Ascending aorta (tissue), 2 donors: Measurements from ENCODE around the gene ADAT1. TPM values are rescaled to one million over a fixed set of nuclear protein-coding genes. Genes with fewer than 3 reads are reported as not detected.

Source experiments
- DNase-seq, 2 donors: peaks; one replicate each; pipeline ENCODE4 v3.0.0-alpha.2; 2019; ENCODE audit warnings: low spot score in 2 of 2
- H3K27ac ChIP-seq, 2 donors: fragments of 200-600 bp; sonication (generic); one replicate each; pipeline ENCODE4 v1.5.1; 2016 to 2017; ENCODE audit warnings: mild to moderate bottlenecking in 1 of 2
- H3K27me3 ChIP-seq: fragments of 200-600 bp; sonication (generic); one replicate; pipeline ENCODE4 v1.5.1; 2017
- H3K36me3 ChIP-seq, 2 donors: fragments of 200-600 bp; sonication (generic); one replicate each; pipeline ENCODE4 v1.5.1; 2016
- H3K4me1 ChIP-seq, 2 donors: fragments of 200-600 bp; sonication (generic); one replicate each; pipeline ENCODE4 v1.5.1; 2016 to 2017; ENCODE audit warnings: mild to moderate bottlenecking in 1 of 2
- H3K4me3 ChIP-seq, 2 donors: fragments of 200-600 bp; sonication (generic); one replicate each; pipeline ENCODE4 v1.5.1; 2016 to 2017; ENCODE audit warnings: mild to moderate bottlenecking in 1 of 2
- H3K9me3 ChIP-seq, 2 donors: fragments of 200-600 bp; sonication (generic); one replicate each; pipeline ENCODE4 v1.5.1; 2016
- intact Hi-C: fragments of 100-400 bp; cut with DNase I; formaldehyde crosslinking; loops from one replicate; pipeline ENCODE4 v1.15.1; 2023
- total RNA-seq: library from RNA; depleted of rRNA; stranded (reverse); fragments of >200 nt; gene quantifications from one replicate; pipeline ENCODE4 v1.1.0, GENCODE V29; 2016
- TF ChIP-seq, protein P1 (sequence below), 3 experiments: fragments of 200-600 bp in 2 of 3; fragments of 450-650 bp in 1 of 3; sonication (generic) in 2 of 3; IDR thresholded peaks; one replicate each; pipeline ENCODE4 v1.5.1; 2016 to 2019; ENCODE audit warnings: antibody characterized with exemption in 3 of 3, mild to moderate bottlenecking in 1 of 3, moderate library complexity in 1 of 3

The ADAT1 gene, protein sequence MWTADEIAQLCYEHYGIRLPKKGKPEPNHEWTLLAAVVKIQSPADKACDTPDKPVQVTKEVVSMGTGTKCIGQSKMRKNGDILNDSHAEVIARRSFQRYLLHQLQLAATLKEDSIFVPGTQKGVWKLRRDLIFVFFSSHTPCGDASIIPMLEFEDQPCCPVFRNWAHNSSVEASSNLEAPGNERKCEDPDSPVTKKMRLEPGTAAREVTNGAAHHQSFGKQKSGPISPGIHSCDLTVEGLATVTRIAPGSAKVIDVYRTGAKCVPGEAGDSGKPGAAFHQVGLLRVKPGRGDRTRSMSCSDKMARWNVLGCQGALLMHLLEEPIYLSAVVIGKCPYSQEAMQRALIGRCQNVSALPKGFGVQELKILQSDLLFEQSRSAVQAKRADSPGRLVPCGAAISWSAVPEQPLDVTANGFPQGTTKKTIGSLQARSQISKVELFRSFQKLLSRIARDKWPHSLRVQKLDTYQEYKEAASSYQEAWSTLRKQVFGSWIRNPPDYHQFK
- 21.2 TPM for total RNA-seq

DNA sequence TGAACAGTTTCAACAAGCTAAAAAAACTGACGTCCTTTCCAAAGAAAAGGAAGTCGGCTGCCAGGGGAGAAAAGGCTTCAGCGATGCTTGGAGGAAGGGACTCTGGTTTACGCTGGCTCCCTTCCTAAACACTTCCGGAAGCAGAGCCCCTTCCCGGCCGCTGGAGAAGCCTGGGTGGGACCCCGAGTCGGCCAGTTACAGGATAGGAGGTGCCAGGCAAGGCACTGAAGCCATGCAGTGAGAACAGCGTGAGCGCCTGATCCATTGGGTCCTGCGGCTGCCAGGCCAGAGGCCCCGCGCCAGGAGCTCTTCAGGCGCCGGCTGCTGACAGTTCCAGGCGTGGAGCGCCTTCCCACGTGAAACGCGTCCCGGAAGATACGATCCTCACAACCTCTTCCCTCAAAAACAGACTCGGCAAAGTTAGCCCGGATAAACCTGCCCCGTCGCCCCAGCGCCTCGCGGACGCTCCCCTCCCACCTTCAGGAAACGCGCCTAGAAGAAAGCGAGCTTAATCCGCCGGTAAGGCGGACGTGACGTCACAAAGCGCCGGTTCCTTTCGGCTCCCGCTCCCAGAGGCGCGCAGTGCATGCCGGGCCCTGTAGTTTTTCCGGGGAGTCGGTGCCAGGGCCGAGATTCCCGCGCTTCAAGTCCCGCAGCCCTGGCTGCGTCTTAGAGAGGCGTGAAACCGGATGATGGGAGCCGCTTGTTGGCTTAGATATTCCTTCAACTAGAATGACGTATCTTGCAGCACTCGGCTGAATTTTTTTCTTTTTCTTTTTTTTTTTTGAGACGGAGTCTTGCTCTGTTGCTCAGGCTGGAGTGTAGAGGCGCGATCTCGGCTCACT is at the start of gene ADAT1:
ADAT1 (minus strand) TSS at position 521 of the 845 bp plus-strand sequence. CDS start 2,482 bp downstream, outside the sequence.
- Histone ChIP-seq H3K4me3 (peak within 1 kb of the TSS; percentile 67 to 75), H3K9me3 (no peaks in the 10 kb centered on the region), H3K36me3 (peaks cover 27 to 44% of the 10 kb centered on the region in 2 donors), H3K27me3 (no peaks in the 10 kb centered on the region), H3K4me1 (peaks cover 0 to 27% of the 10 kb centered on the region in 2 donors), H3K27ac (peak within 1 kb of the TSS; percentile 91 to 95)
- TF ChIP-seq, protein P1, sequence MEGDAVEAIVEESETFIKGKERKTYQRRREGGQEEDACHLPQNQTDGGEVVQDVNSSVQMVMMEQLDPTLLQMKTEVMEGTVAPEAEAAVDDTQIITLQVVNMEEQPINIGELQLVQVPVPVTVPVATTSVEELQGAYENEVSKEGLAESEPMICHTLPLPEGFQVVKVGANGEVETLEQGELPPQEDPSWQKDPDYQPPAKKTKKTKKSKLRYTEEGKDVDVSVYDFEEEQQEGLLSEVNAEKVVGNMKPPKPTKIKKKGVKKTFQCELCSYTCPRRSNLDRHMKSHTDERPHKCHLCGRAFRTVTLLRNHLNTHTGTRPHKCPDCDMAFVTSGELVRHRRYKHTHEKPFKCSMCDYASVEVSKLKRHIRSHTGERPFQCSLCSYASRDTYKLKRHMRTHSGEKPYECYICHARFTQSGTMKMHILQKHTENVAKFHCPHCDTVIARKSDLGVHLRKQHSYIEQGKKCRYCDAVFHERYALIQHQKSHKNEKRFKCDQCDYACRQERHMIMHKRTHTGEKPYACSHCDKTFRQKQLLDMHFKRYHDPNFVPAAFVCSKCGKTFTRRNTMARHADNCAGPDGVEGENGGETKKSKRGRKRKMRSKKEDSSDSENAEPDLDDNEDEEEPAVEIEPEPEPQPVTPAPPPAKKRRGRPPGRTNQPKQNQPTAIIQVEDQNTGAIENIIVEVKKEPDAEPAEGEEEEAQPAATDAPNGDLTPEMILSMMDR (IDR thresholded peaks at IDR 0.05), result no peak
- DNase-seq, result peak; percentile 97 to 100
- intact Hi-C loops, result loop anchor here (1.0 to 10.0 kb wide), 8 partner anchors 24 to 638 kb away; partner anchors contain the start of genes GABARAPL2, KARS1, TERF2IP and TMEM170A

DNA sequence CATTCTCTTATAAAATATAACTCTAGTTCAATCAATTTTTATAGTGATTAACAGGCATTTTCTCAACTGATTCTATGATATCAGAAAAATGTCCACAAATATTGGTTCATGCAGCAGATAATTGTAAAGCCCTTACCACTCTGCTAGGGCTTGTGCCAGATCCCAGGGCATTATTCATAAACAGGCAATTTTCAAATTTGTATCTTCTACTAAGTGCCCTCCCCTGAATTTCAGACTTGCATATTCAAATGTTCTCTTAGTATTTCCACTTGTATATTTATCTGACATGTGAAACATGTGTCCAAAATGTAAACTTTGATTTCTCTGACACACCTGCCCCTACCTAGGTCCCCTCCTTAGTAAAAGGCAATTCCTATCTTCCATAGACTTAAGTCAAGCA is 44.4 kb upstream of the ADAT1 start:
- DNase-seq, result no peak

DNA sequence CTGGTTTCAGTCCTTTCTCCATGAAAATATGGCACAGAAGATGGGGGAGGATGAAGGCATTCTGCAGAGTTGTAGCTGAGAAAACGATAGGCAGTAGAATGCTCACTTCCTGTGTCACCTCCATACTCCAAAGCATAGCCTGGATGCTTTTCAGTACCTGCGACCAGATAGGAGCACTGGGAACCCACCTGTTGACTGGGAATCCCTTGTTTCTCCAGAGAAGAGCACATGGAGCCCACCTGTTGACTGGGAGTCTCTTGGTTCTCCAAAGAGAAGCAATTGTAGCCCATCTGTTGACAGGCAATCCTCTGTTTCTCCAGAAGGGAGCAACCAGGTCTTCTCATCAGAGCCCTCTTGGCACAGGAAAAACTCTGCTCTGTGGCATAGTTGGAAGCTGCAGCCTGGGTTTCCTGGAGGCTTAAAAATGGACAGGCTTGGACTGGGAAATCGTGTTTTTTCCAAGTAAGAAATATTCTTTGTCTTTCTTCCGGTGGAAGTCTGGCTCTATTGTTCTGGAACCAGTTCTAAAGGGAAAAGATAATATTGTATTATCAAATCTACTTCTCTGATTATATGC is 37.7 kb upstream of the ADAT1 start:
- H3K27me3 ChIP-seq, result no peaks in the 10 kb centered on the region
- H3K27ac ChIP-seq, result peak overlapping the region in 1 of 2 donors; percentile 1
- no peak overlapping the region for H3K4me3 ChIP-seq
- no peak for DNase-seq
- H3K36me3 ChIP-seq, result peaks cover 36 to 49% of the 10 kb centered on the region in 2 donors
- intact Hi-C loops, result no loop called here
- H3K4me1 ChIP-seq, result no peaks in the 10 kb centered on the region
- no peaks in the 10 kb centered on the region for H3K9me3 ChIP-seq
- TF ChIP-seq, protein P1 (IDR thresholded peaks at IDR 0.05), result no peak

More for the DNA sequence above, 44.4 kb upstream of the ADAT1 start:
- no peaks in the 10 kb centered on the region for H3K9me3 ChIP-seq
- H3K4me3 ChIP-seq, result no peak overlapping the region
- TF ChIP-seq, protein P1 (IDR thresholded peaks at IDR 0.05), result no peak
- H3K27me3 ChIP-seq, result no peaks in the 10 kb centered on the region
- H3K36me3 ChIP-seq, result no peaks in the 10 kb centered on the region
- H3K4me1 ChIP-seq, result no peaks in the 10 kb centered on the region
- intact Hi-C loops, result no loop called here
- no peak overlapping the region for H3K27ac ChIP-seq

DNA sequence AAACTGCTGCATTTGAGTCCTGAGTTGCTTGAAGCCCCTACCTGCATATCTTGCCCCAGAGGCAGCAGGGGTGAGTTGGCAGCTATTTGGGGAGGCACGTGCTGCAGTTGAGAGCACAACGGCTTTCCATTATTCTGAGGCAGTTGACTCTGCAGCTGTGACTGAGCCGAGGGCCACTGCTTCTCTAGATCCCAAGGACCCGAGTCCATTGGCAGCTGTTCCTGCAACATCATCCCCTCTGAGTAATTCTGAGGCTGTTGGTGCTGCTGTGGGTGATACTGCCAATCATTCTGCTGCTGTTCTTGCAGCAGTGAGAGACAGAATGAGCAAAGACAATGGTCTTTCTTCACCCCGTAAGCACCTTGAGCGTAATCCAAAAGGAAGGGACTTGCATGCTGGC is 37.2 kb upstream of the ADAT1 start:
- Histone ChIP-seq H3K4me3 (no peak overlapping the region), H3K9me3 (no peaks in the 10 kb centered on the region), H3K36me3 (peaks cover 41 to 54% of the 10 kb centered on the region in 2 donors), H3K4me1 (no peaks in the 10 kb centered on the region), H3K27ac (peak overlapping the region in 1 of 2 donors; percentile 1), H3K27me3 (no peaks in the 10 kb centered on the region)
- TF ChIP-seq, protein P1 (IDR thresholded peaks at IDR 0.05), result no peak
- no peak for DNase-seq
- intact Hi-C loops, result no loop called here

DNA sequence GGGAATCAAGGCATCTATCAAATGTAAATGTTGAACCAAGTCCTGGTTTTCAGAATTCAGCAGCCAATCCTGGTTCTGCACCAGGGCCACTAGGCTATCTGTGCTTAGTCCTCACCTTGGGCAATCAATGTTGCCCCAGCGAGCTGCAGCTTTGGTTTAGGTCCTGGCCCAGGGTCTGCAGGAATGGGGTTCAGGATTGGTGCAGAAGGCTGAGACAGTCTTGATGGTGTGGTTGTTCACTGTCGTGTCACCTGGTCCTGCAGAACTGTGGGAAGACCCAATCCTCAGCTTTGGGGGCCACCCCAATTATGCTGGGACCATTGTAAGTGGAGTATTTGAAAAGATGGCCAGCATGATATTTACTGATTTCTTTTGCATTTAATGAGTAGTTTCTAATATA is 35.1 kb upstream of the ADAT1 start:
- H3K27ac ChIP-seq, result no peak overlapping the region
- peaks cover 52 to 67% of the 10 kb centered on the region in 2 donors for H3K36me3 ChIP-seq
- no peaks in the 10 kb centered on the region for H3K27me3 ChIP-seq
- no peak overlapping the region for H3K4me3 ChIP-seq
- TF ChIP-seq, protein P1 (IDR thresholded peaks at IDR 0.05), result no peak
- no peak for DNase-seq
- intact Hi-C loops, result no loop called here
- no peaks in the 10 kb centered on the region for H3K9me3 ChIP-seq
- H3K4me1 ChIP-seq, result peaks cover 0 to 4% of the 10 kb centered on the region in 2 donors
